Activated CD4-positive, alpha-beta T cell treated with anti-CD3 and anti-CD28 coated beads, Interleukin-2, amount 50 U/mL, for 48 hours (primary cell): Measurements from ENCODE around the gene FASTK.
A peak's percentile ranks its signal among the peaks of the same experiment; 100 is the strongest.
"Not testable (repeated sequence)": the region's sequence is repeated elsewhere in the genome, so short reads cannot be mapped to it uniquely, and the experiment has no call there.

ENCODE experiments used
- DNase-seq, 2 experiments: peaks; one replicate each; pipeline ENCODE4 v3.0.0-alpha.2; 2020

Gene FASTK

GRCh38 chr7:151046603-151047573, 33.7 kb downstream of the FASTK start:
- no peak for DNase-seq

DNA sequence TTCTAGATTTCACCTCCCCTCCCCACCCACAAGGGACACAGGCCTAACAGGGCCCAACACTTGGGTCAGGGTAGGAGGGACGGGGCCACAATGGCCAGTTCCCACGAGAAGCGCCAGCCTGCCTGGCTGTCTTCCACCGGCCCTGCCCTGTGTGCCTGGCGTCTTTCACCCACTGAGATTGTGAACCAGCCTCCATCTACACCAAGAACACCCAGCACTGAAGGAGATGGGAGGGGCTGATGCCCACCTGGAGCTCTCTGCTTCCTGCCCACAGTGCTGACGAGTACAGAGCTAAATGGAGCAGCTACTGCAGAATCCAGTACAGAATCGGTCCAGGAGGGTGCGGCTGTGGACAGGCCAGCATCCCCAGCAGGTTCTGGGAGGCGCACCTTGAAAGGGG, 34.6 kb downstream of the FASTK start:
- no peak for DNase-seq

- no peak for DNase-seq
Measured at GRCh38 chr7:151045262-151045661, 35.3 kb downstream of the FASTK start.

DNA sequence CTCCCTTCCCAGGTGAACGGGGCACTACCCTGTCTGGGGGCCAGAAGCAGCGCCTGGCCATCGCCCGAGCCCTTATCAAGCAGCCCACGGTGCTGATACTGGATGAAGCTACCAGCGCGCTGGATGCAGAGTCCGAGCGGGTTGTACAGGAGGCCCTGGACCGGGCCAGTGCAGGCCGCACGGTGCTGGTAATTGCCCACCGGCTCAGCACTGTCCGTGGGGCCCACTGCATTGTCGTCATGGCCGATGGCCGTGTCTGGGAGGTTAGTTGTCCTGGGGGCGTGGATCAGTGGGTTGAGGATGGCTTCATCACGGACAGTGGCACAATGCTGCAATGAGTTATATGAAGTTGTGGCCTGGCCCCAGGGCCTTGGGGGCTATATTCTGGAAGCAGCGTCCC, 36.6 kb downstream of the FASTK start:
- DNase-seq: no peak

GRCh38 chr7:151043449-151043848, 37.2 kb downstream of the FASTK start:
- DNase-seq: not testable (repeated sequence)

DNA sequence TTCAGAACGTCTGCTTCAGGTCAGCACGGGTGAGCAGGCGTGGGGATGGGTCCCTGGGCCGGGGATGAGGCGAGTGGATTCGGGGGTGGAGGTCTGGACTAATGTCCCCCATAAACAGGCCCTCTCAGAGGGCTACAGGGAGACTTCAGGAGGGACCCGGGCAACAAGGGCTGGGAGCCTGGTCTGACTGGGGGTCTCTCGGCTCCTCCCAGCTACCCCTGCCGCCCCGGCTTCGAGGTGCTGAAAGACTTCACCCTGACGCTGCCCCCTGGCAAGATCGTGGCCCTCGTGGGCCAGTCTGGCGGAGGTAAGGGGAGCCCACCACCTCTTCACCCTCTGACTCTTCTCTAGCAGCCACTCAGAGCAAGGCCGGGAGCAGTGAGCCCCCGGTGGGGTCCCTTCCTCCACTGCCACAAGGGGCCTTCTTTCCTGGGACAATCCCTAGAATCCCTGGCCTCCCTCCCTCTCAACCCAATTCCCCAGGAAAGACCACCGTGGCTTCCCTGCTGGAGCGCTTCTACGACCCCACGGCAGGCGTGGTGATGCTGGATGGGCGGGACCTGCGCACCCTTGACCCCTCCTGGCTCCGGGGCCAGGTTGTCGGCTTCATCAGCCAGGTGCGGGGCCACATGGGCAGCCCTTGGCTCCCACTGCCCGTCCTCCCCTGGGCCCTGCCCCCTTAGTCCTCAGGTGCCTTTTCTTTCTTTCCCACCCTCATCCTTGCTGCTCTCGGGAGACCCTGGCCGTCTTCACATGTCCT, 39.8 kb downstream of the FASTK start:
- DNase-seq: no peak

DNA sequence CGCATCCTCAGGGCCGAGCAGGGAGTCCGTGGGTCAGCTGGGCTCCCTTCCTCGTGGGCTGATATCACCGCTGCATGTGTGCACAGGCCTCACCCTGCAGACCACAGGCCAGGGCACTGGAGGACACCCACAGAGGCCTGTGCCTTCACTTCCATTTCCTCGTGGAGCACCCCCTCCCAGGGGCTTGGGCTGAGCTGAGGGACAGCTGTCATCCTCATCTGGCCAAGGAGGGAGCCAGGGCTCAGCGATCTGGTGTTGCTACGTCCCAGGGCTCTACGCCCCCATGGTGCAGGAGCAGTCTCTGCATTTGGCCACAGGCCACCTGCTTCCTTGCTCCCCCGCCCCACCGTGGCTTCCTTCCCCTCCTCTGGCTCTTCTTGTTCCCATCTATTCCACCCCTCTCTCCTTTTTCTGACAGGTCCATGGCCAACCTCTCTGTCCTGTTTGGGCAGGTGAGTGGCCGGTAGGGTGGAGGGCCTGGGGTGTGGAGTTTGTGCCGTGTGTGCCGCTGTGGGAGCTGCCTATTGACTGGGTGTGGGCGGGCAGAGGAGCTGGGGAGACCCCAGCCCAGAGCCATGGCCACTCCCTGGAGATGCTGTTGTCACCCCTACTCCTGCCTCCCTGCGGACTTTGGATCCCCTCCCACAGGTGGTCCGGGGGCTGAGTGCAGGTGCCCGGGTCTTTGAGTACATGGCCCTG, 40.6 kb downstream of the FASTK start:
- peak in 1 of 2 experiments; percentile 11 for DNase-seq

DNA sequence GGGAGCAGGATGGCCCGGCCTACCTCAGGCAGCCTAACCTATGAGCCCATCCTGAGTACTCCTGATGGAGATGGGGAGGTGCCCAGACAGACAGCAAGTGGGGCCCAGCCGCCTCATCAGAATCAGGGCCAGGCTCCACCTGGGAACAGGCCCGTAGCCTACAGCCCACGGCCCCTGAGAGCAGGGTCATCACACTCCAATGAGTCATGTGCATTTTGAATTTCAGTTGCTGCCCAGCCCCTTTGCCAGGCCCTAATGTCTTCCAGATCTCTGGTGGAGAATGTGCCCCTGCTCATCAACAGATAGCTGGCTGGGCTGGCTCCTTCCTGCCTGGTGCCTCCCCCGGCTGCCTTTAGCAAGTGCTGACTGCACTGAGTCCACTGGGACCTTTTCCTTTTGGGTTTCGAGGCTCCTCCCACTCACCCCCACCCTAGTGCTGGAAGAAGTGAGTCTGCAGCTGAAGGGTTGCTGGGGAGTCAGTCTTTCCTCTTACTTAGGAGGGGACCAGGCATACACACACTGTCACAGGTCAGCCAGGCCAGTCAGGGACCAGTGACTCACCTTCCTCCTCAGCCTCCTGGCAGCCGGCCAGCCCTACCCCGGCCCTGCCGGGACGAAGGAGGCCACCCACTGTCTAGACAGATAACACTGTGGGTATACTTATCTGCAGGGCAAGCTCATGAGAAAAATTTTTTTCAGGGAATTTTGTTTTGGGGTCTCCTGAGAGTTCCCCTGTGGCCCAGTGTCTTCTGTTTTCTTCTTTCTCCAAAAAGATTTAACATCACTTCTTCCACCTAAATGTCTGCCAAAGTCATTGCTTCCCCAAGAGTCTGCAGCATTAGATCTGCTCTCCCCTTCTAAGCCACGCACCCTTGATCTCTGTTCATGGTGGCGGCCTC, 41.4 kb downstream of the FASTK start:
- DNase-seq: peak; percentile 85 to 91

GRCh38 chr7:151035902-151036301, 44.7 kb downstream of the FASTK start:
- no peak for DNase-seq

- no peak for DNase-seq
Measured at GRCh38 chr7:151035026-151035717, 45.4 kb downstream of the FASTK start.

DNA sequence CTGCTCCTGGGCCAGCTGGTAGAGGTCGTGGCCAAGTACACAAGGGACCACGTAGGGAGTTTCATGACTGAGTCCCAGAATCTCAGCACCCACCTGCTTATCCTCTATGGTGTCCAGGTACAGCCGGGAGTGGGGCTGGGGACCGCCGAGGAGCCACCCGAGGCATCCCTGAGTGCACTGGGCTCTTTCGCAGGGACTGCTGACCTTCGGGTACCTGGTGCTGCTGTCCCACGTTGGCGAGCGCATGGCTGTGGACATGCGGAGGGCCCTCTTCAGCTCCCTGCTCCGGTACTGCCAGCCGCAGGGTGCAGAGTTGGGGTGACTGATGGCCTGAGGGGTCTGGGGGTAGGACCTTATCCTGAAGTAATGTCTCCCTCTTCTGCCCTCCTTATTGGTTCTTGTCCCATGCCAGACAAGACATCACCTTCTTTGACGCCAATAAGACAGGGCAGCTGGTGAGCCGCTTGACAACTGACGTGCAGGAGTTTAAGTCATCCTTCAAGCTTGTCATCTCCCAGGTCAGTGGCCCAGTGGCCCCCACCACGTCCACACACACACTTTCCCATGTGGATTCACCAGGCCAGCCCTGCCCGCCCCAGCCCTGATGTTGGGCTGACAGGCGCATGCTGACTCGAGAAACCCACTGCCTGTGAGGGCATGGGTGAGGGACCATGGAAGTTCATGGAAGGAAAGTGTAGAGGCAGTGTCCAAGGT, 46.1 kb downstream of the FASTK start:
- DNase-seq: no peak

- DNase-seq: no peak
Measured at GRCh38 chr7:151033864-151034249, 46.8 kb downstream of the FASTK start.

GRCh38 chr7:151032936-151033863, 47.4 kb downstream of the FASTK start:
- no peak for DNase-seq

GRCh38 chr7:151031011-151031410, 49.6 kb downstream of the FASTK start:
- DNase-seq: no peak

DNA sequence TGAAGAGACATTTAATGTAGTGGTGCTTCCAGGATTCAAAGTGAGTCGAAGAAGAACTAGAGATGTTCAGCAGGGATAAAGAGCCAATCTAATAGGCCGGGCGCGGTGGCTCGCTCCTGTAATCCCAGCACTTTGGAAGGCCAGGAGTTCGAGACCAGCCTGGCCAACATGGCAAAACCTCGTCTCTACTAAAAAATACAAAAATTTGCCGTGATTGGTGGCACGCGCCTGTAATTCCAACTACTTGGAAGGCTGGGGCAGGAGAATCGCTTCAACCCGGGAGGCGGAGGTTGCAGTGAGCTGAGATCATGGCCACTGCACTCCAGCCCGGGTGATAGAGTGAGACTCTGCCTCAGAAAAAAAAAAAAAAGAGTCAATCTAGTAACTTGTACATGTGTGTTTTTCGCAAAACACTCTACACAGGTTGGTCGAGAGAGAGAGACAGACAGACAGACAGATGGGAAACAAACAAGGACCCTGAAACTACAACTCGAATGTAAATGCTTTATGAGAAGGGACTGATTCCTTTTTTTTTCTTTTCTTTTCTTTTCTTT, 51.6 kb downstream of the FASTK start:
- DNase-seq: no peak

DNA sequence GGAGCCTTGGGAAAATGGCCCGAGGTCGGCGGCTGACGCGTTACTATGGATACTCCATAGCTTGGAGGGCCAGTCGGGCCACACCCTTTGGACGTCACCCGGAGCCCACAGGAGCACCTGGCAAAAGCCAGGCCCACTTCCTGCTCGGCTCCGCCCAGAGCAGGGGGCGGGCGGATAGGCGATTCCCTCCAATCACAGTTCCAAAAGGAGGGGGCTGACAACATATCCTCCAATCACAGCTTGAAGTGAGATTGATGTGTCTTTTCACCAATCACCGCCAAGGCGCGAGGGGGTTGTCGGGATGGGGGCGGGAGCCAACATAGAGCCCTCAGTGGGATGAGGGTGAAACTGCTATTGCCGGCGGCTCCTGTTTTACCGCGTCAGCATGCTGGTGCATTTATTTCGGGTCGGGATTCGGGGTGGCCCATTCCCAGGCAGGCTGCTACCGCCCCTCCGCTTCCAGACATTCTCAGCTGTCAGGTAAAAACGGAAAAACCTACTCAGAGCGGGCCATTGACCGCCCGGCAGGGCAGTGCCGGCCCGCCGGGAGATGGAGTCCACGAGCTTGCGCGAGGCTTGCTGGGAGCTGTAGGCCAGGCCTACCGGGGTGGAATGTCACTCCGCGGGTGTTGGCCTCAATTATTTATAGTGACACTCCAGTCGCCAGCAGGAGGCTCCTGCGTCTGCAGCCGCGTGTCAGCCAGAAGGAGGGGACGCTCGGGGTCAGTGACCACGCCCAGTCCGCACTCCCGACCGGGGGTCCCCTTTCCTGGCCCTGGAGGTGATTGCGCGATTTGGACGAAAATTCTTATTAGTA, 52.3 kb downstream of the FASTK start, which contains the start of gene ABCB8:
TSS of gene ABCB8 (plus strand) at position 320 of the 817 bp plus-strand sequence. CDS start at position 386, 66 bp downstream.
- DNase-seq: peak; percentile 98 to 99

GRCh38 chr7:151027728-151028130, 52.9 kb downstream of the FASTK start:
- DNase-seq: not testable (repeated sequence)
